Measurements from ENCODE around the gene GNRH2.
"Not testable (repeated sequence)": the region's sequence is repeated elsewhere in the genome, so short reads cannot be mapped to it uniquely, and the experiment has no call there.

The GNRH2 gene

DNA sequence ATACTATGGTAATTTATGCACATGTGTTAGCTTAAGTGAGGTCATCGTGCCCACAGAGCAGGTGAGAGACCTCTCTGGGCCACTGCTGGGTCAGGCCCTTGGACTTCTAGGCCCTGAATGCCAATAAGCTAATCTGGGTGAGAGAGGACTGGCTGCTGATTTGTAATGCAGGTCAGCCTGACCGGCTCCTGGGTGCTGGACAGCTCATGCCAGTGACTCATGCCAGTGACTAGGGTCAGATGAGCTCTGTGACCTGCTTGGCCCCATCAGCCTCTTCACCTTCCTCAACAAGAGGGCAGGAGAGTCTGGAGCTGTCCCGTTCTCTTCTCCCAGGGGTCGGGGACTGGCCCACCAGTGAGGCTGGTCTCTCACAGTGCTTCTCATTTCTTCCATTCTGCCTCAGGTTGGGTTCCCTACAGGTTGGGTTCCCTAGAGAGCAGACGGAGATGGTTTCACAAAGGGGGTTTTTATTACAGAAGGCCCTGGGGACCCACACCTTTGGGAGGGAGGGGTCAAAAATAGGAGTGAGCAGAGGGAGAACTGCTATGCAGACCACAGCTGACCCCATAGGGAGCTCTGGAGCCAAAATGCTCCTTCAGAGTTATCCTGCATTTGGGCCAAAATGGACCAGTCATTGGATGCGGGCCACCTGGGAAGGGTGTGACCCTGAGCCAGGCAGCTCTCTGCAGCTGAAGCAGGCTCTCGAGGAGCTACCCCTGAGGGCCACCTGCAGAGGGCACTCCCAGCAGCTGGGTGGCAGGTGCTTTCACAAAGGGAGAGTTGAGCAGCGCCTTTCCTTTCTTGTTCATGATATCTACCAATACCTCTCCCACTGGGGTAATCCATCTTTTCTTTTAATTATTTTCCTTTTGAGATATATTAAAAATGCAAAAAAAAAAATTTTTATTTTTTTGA is 25.8 kb downstream of the GNRH2 start:
- no peak overlapping the region for H3K27ac ChIP-seq
- DNase-seq (ENCODE audit: low spot score), result no peak

DNA sequence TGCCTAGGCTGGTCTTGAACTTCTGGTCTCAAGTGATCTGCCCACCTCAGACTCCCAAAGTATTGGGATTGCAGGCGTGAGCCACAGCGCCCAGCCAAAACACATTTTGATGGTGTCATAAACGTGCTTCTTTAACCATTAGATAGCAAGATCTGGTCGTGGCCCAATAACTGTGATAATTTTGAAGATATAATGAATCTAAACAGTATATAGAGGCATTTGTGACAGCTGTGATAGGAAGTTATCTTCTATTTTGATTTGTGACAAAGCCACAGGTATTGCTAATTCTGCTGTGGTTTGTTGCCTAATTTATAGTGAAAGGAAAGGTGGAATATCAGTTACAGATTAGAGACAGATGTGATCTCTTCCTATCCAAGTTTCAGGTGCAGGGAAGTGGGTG is 27.3 kb downstream of the GNRH2 start:
- TF ChIP-seq, protein P1, sequence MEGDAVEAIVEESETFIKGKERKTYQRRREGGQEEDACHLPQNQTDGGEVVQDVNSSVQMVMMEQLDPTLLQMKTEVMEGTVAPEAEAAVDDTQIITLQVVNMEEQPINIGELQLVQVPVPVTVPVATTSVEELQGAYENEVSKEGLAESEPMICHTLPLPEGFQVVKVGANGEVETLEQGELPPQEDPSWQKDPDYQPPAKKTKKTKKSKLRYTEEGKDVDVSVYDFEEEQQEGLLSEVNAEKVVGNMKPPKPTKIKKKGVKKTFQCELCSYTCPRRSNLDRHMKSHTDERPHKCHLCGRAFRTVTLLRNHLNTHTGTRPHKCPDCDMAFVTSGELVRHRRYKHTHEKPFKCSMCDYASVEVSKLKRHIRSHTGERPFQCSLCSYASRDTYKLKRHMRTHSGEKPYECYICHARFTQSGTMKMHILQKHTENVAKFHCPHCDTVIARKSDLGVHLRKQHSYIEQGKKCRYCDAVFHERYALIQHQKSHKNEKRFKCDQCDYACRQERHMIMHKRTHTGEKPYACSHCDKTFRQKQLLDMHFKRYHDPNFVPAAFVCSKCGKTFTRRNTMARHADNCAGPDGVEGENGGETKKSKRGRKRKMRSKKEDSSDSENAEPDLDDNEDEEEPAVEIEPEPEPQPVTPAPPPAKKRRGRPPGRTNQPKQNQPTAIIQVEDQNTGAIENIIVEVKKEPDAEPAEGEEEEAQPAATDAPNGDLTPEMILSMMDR (IDR thresholded peaks at IDR 0.05), result no peak
- no peak overlapping the region for H3K27ac ChIP-seq
- no peak overlapping the region for H3K4me3 ChIP-seq
- no peak for DNase-seq (ENCODE audit: low spot score)

More for the DNA sequence above, 25.8 kb downstream of the GNRH2 start:
- TF ChIP-seq, protein P1 (IDR thresholded peaks at IDR 0.05), result no peak
- H3K4me3 ChIP-seq, result no peak overlapping the region

DNA sequence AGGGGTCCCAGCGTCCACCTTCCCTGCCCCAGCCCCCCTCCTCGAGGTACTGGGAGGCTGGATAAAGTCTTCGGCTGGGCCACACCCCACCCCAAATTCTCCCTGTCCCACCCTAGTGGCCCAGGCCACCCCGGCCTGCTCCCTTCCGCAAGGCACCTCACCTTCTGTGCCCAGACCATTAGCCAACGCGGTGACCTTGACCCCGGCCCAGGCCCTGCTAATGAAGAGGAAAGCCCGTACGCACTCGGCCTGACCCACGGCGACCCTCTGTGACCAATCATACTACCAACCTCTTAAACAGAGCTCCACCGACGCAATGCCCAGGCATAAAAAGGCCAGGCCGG is 27.8 kb downstream of the GNRH2 start:
- Histone ChIP-seq H3K27ac (no peak overlapping the region), H3K4me3 (peak overlapping the region; percentile 68)
- TF ChIP-seq, protein P1 (IDR thresholded peaks at IDR 0.05), result no peak
- no peak for DNase-seq (ENCODE audit: low spot score)

DNA sequence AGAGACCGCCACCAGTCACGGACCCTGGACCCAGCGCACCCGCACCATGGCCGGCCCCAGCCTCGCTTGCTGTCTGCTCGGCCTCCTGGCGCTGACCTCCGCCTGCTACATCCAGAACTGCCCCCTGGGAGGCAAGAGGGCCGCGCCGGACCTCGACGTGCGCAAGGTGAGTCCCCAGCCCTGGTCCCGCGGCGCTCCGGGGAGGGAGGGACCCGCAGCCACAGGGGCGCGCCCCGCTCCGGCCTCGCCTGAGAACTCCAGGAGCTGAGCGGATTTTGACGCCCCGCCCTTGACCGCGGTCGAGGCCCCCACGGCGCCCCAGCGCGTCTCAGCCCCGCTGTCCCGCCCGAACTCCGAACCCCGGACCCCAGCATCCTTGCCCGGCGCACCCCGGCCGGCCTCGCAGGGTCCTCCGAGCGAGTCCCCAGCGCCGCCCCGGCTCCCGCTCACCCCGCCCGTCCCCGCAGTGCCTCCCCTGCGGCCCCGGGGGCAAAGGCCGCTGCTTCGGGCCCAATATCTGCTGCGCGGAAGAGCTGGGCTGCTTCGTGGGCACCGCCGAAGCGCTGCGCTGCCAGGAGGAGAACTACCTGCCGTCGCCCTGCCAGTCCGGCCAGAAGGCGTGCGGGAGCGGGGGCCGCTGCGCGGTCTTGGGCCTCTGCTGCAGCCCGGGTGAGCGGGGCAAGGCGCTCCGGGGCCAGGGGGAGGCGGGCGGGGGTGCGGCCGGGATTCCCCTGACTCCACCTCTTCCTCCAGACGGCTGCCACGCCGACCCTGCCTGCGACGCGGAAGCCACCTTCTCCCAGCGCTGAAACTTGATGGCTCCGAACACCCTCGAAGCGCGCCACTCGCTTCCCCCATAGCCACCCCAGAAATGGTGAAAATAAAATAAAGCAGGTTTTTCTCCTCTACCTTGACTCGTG is 28.4 kb downstream of the GNRH2 start, which contains the start of gene OXT:
Gene OXT (plus strand): TSS at position 11 of the 920 bp plus-strand sequence. CDS start 36 bp downstream, at position 47.
- no peak for DNase-seq (ENCODE audit: low spot score)
- TF ChIP-seq, protein P1 (IDR thresholded peaks at IDR 0.05), result no peak
- Histone ChIP-seq H3K4me3 (peak within 1 kb of the TSS; percentile 68), H3K27ac (no peak within 1 kb of the TSS)

DNA sequence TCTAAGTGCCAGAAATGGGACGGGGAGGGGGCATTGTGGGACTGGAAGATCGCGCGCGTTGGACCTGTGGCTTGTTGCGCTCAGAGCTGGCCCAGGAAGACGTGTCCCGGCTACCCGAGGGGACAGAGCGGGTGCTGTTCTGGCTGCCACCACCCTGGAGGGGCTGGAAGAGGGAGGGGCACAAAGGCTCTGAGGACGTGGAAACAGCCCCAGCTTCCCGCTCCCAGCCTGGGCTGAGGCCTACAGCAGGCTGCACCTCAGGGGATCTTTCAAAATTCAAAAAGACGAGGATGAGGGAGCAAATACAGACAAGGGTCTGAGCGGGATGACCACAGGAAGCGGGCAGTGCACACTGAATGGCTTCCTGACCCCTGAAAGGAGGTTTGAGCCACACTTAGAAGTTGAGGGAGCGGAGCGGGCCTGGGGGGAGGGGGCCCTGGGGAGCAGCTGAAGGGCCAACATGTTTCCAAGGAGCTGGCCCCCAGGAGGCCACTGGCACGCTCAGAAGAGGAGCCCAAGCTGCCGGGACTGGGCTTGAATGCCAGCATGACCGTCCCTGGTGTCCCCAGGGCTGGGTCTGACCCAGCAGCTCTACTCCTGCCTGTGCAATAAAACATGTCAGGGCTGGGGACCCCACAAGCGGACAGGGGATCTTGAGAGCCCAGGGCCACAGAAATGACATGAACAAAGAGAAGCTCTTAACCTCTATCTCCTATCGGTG is 29.3 kb downstream of the GNRH2 start:
- Histone ChIP-seq H3K4me3 (peak overlapping the region; percentile 68), H3K27ac (no peak overlapping the region)
- no peak for DNase-seq (ENCODE audit: low spot score)
- TF ChIP-seq, protein P1 (IDR thresholded peaks at IDR 0.05), result no peak

- H3K27ac ChIP-seq; H3K4me3 ChIP-seq; DNase-seq (ENCODE audit: low spot score): not testable (repeated sequence)
Observed at GRCh38 chr20:3073251-3073643, 29.8 kb downstream of the GNRH2 start.

DNA sequence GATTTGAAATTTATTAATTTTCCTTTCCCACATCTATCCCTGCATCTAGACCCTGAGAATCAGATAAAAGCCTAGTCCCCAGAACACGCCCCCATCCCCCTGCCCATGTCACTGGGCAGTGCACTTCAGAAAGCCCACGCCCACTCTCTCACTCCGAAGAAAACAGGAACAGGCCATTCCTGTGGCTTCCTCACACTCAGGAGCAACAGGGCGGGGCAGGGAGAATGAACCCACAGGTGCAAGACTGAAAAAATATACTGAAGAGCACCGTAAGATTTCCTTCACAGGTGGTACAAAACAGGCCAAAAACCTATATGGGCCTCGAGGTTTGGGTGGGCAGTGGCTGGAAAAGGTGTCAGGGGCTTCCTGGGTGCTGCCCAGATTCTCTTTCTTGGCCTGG is 31.4 kb downstream of the GNRH2 start:
- no peak for DNase-seq (ENCODE audit: low spot score)
- Histone ChIP-seq H3K27ac (no peak overlapping the region), H3K4me3 (no peak overlapping the region)
- TF ChIP-seq, protein P1 (IDR thresholded peaks at IDR 0.05), result no peak

- not testable (repeated sequence) for DNase-seq (ENCODE audit: low spot score); H3K4me3 ChIP-seq; H3K27ac ChIP-seq
Observed at GRCh38 chr20:3075315-3075714, 31.9 kb downstream of the GNRH2 start.

Data from coronary artery (tissue), 2 donors.